BJ (cell line): Measurements from ENCODE around the gene ARRDC2. TPM values are rescaled to one million over a fixed set of nuclear protein-coding genes. Genes with fewer than 3 reads are reported as not detected.
"Not testable (repeated sequence)": the region's sequence is repeated elsewhere in the genome, so short reads cannot be mapped to it uniquely, and the experiment has no call there.

Source experiments
- CTCF ChIA-PET: fragments of 350-600 bp; formaldehyde crosslinking; extraction: SDS; loops from one replicate; lab custom pipeline; 2021; ENCODE audit warnings: antibody characterized with exemption, inconsistent platforms; lab: Yijun Ruan, JAX
- POLR2A ChIA-PET: fragments of 300-600 bp; sonication (Branson Sonifier 250); formaldehyde crosslinking; extraction: SDS; loops from one replicate; lab custom pipeline; 2021; ENCODE audit warnings: antibody characterized with exemption; lab: Charles Lee
- DNase-seq: peaks from one replicate; pipeline ENCODE4 v3.0.0-alpha.2; 2011; ENCODE audit warnings: low read depth
- H3K27me3 ChIP-seq: 2 replicates; pipeline ENCODE4 v1.6.0; 2011; ENCODE audit warnings: low read length; ENCODE audit not compliant: control insufficient read depth, insufficient read depth
- H3K36me3 ChIP-seq: 2 replicates; pipeline ENCODE4 v1.5.1; 2011; ENCODE audit warnings: low read length; ENCODE audit not compliant: control insufficient read depth, insufficient read depth
- H3K4me3 ChIP-seq: 2 replicates; pipeline ENCODE4 v1.5.1; 2011; ENCODE audit warnings: low read depth, mild to moderate bottlenecking, control low read depth, low read length
- polyA plus RNA-seq: library from polyadenylated mRNA; depleted of rRNA; stranded (reverse); fragments of >200 nt; gene quantifications from 2 replicates; pipeline ENCODE4 v1.2.3, GENCODE V29; 2011
- TF ChIP-seq, protein P1 (sequence below): IDR thresholded peaks from 2 replicates; pipeline ENCODE4 v1.5.1; 2011; ENCODE audit warnings: low read depth, mild to moderate bottlenecking, control low read depth, inconsistent platforms, low read length, moderate library complexity; ENCODE audit not compliant: insufficient read depth

Gene ARRDC2
- polyA plus RNA-seq, 1 experiment: 6.0 TPM

DNA sequence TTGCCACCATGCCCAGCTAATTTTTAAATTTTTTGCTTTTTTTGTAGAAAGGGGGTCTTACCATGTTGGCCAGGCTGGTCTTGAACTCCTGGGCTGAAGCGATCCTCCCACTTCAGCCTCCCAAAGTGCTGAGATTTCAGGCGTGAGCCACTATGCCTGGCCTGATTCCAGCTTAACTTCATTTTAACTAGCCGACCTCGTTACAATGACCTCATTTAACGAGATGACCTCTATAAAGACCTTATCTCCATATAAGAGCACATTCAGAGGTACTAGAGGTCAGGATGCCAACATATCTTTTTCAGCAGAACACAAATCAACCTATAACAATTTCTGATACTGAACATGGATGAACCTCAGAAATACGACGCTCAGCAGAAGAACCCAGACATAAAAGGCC, 30.5 kb upstream of the ARRDC2 start:
- H3K27me3 ChIP-seq: peaks cover 5% of the 10 kb centered on the region; the same call in 1 of the 2 replicates
- no peaks in the 10 kb centered on the region for H3K36me3 ChIP-seq
- DNase-seq: no peak
- CTCF ChIA-PET: interaction anchor here (1.4 kb wide), 1 partner anchor 39 kb away, joined by 4 read pairs; no protein-coding TSS in a partner anchor
- no peak overlapping the region for H3K4me3 ChIP-seq
- TF ChIP-seq, protein P1, sequence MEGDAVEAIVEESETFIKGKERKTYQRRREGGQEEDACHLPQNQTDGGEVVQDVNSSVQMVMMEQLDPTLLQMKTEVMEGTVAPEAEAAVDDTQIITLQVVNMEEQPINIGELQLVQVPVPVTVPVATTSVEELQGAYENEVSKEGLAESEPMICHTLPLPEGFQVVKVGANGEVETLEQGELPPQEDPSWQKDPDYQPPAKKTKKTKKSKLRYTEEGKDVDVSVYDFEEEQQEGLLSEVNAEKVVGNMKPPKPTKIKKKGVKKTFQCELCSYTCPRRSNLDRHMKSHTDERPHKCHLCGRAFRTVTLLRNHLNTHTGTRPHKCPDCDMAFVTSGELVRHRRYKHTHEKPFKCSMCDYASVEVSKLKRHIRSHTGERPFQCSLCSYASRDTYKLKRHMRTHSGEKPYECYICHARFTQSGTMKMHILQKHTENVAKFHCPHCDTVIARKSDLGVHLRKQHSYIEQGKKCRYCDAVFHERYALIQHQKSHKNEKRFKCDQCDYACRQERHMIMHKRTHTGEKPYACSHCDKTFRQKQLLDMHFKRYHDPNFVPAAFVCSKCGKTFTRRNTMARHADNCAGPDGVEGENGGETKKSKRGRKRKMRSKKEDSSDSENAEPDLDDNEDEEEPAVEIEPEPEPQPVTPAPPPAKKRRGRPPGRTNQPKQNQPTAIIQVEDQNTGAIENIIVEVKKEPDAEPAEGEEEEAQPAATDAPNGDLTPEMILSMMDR: no peak
- POLR2A ChIA-PET: no interaction called here

- TF ChIP-seq, protein P1: no peak
- no peak for DNase-seq
- ChIA-PET CTCF (no interaction called here), POLR2A (no interaction called here)
- H3K36me3 ChIP-seq: no peaks in the 10 kb centered on the region
- H3K27me3 ChIP-seq: peaks cover 3% of the 10 kb centered on the region; the same call in 1 of the 2 replicates
- H3K4me3 ChIP-seq: no peak overlapping the region
These were observed 26.4 kb upstream of the ARRDC2 start for GRCh38 chr19:17981611-17982010.

DNA sequence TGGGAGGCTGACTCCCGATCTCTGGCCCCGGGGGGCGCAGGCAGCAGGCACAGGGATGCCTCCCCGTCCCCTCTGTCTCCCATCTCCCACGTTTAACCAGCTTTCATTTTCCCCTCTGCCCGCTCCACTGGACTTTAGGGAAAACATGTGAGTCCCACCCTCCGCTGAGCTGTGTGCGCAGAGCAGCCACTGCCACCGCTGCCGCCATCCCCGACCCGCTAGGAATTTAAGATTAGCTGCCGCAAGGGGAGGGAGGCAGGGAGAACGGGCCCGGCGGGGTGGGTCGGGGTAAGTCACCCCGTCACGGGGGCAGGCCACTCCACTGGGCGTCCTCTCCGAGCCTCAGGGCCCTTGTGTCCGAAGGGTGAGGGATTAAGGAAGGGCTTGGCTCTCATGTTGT, 25.5 kb upstream of the ARRDC2 start:
- ChIA-PET POLR2A (no interaction called here), CTCF (interaction anchor here (1.3 to 1.5 kb wide), 3 partner anchors 16 to 112 kb away, joined by 3 to 7 read pairs (median 4); no protein-coding TSS in a partner anchor)
- Histone ChIP-seq H3K36me3 (no peaks in the 10 kb centered on the region), H3K4me3 (no peak overlapping the region), H3K27me3 (0 out of 2 replicates have a peak, but pooled peaks cover 1% of the 10 kb centered on the region)
- TF ChIP-seq, protein P1: no peak
- no peak for DNase-seq

- ChIA-PET POLR2A (no interaction called here), CTCF (interaction anchor here (1.0 to 1.7 kb wide), 3 partner anchors 10 to 53 kb away, joined by 3 to 4 read pairs (median 3); partner anchors contain the start of gene CCDC124)
- TF ChIP-seq, protein P1: no peak
- Histone ChIP-seq H3K4me3 (no peak overlapping the region), H3K27me3 (0 out of 2 replicates have a peak, but pooled peaks cover 1% of the 10 kb centered on the region), H3K36me3 (no peaks in the 10 kb centered on the region)
- no peak for DNase-seq
These were observed 22.7 kb upstream of the ARRDC2 start for GRCh38 chr19:17985037-17985818.

DNA sequence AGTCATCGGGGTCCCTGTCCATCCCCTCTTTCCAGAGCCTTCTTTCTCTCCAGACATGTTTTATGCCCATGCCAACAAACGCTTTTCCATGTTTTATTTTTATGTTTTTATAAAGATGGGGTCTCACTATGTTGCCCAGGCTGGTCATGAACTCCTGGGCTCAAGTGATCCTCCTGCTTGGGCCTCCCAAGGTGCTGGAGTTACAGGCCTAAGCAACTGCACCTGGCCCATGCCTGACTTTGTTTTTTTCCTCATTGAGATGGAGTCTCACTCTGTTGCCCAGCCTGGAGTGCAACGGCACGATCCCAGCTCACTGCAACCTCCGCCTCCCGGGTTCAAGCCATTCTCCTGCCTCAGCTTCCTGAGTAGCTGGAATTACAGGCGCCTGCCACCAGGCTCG, 21.4 kb upstream of the ARRDC2 start:
- CTCF ChIA-PET, H3K4me3 ChIP-seq, H3K36me3 ChIP-seq, DNase-seq, POLR2A ChIA-PET, H3K27me3 ChIP-seq: not testable (repeated sequence)
